Loucy (cell line): ENCODE data around the gene PEMT.

ENCODE experiments used
- H2AFZ ChIP-seq: fragments of 200-600 bp; sonication (generic); 2 replicates; pipeline ENCODE4 v1.6.0; 2016; ENCODE audit warnings: antibody characterized with exemption, mild to moderate bottlenecking, low read length, moderate library complexity
- H3F3A ChIP-seq: fragments of 200-600 bp; 2 replicates; pipeline ENCODE4 v1.6.0; 2016; ENCODE audit warnings: antibody characterized with exemption, low read depth, mild to moderate bottlenecking
- H3K27me3 ChIP-seq: fragments of 200-600 bp; sonication (generic); 2 replicates; pipeline ENCODE4 v1.6.1; 2014; ENCODE audit warnings: low read length, mild to moderate bottlenecking; ENCODE audit not compliant: insufficient read depth, poor library complexity, severe bottlenecking
- H3K36me3 ChIP-seq: fragments of 200-600 bp; sonication (generic); 2 replicates; pipeline ENCODE4 v1.6.1; 2016; ENCODE audit warnings: low read length; ENCODE audit not compliant: insufficient read depth
- H3K4me1 ChIP-seq: fragments of 200-600 bp; sonication (generic); 2 replicates; pipeline ENCODE4 v1.5.1; 2014; ENCODE audit warnings: low read length, mild to moderate bottlenecking; ENCODE audit not compliant: insufficient read depth, poor library complexity, severe bottlenecking
- H3K4me2 ChIP-seq: fragments of 200-600 bp; sonication (generic); 2 replicates; pipeline ENCODE4 v1.6.0; 2014; ENCODE audit warnings: antibody characterized with exemption, low read length, low read depth, mild to moderate bottlenecking; ENCODE audit not compliant: poor library complexity, severe bottlenecking
- H3K4me3 ChIP-seq: fragments of 200-600 bp; sonication (generic); 2 replicates; pipeline ENCODE4 v1.5.1; 2014; ENCODE audit warnings: low read length, mild to moderate bottlenecking, mixed read lengths; ENCODE audit not compliant: poor library complexity, severe bottlenecking
- H3K79me2 ChIP-seq: fragments of 200-600 bp; sonication (generic); 2 replicates; pipeline ENCODE4 v1.6.1; 2014; ENCODE audit warnings: low read length; ENCODE audit not compliant: insufficient read depth
- H3K9ac ChIP-seq: fragments of 200-600 bp; sonication (generic); 2 replicates; pipeline ENCODE4 v1.6.0; 2014; ENCODE audit warnings: mild to moderate bottlenecking, low read depth, low read length, moderate library complexity; ENCODE audit not compliant: poor library complexity, severe bottlenecking
- H3K9me2 ChIP-seq: fragments of 200-600 bp; sonication (generic); replicated peaks from 2 replicates; pipeline ENCODE4 v1.6.1; 2016; ENCODE audit warnings: low read depth, low read length, mixed read lengths
- H3K9me3 ChIP-seq: fragments of 200-600 bp; sonication (generic); 2 replicates; pipeline ENCODE4 v1.6.1; 2014; ENCODE audit warnings: mild to moderate bottlenecking, antibody characterized with exemption, low read length, low read depth; ENCODE audit not compliant: insufficient read depth
- H4K20me1 ChIP-seq: fragments of 200-600 bp; sonication (generic); 2 replicates; pipeline ENCODE4 v1.6.0; 2014; ENCODE audit warnings: antibody characterized with exemption, low read length, mild to moderate bottlenecking; ENCODE audit not compliant: insufficient read depth, poor library complexity, severe bottlenecking
- EZH2phosphoT487 ChIP-seq: fragments of 200-600 bp; IDR thresholded peaks from 2 replicates; pipeline ENCODE4 v1.6.1; 2018; ENCODE audit warnings: antibody characterized with exemption, mild to moderate bottlenecking, moderate library complexity, borderline replicate concordance
- TF ChIP-seq, protein P1 (sequence below): fragments of 200-600 bp; sonication (generic); conservative IDR thresholded peaks from 2 replicates; pipeline ENCODE4 v1.5.1; 2014; ENCODE audit warnings: mild to moderate bottlenecking, antibody characterized with exemption, low read length

Gene PEMT

DNA sequence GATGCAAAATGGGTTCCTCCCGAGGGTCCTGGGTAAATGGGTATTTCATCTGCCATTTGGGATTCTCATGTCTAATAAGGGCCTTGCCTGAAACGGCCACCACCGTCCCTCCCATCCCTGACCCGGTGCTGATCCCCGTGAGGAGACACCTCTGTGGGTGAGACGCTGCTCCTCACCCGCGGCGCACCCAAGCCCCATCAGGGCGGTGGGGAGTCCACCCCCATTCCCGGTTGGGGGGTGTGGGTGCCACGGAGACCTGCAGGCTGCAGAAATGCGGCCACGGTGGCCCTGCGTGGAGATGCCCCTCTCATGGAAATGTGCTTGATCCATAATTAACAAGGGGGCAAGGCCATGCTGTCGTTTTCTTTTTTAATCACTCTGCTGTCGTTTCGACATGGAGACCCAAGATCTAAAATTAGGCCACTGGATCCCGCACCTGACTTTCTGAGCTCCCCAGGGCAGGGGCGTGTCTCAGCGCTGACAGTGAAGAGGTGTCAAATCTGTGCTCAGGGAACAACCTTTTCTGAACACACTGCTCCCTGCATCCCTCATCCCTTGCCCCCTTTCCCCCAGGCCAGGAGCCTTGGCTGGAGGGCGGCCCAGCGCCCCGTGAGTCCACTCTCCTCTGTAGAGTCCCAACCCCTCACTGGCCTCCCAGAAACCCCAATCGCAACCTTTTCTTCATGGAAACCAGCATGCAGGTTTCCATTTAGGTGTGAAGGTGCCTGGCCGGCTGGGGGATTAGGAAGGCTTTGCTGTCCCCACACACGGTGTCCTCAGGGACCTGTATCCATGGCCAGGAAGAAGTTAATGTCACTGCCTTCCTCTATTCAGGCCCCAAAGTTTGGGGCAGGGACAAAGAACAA, 38.9 kb downstream of the PEMT start:
- Histone ChIP-seq H3K9me3 (no peaks in the 10 kb centered on the region), H3K9me2 (no peaks in the 10 kb centered on the region), H3K9ac (no peak overlapping the region), H3K4me1 (no peaks in the 10 kb centered on the region), H3K36me3 (no peaks in the 10 kb centered on the region), H4K20me1 (no peaks in the 10 kb centered on the region), H3F3A (no peaks in the 10 kb centered on the region), H3K79me2 (no peaks in the 10 kb centered on the region), H3K4me2 (no peak overlapping the region), H3K27me3 (no peaks in the 10 kb centered on the region), H2AFZ (no peak overlapping the region), H3K4me3 (no peak overlapping the region)
- TF ChIP-seq EZH2phosphoT487 = no peak
- TF ChIP-seq, protein P1, sequence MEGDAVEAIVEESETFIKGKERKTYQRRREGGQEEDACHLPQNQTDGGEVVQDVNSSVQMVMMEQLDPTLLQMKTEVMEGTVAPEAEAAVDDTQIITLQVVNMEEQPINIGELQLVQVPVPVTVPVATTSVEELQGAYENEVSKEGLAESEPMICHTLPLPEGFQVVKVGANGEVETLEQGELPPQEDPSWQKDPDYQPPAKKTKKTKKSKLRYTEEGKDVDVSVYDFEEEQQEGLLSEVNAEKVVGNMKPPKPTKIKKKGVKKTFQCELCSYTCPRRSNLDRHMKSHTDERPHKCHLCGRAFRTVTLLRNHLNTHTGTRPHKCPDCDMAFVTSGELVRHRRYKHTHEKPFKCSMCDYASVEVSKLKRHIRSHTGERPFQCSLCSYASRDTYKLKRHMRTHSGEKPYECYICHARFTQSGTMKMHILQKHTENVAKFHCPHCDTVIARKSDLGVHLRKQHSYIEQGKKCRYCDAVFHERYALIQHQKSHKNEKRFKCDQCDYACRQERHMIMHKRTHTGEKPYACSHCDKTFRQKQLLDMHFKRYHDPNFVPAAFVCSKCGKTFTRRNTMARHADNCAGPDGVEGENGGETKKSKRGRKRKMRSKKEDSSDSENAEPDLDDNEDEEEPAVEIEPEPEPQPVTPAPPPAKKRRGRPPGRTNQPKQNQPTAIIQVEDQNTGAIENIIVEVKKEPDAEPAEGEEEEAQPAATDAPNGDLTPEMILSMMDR = no peak

DNA sequence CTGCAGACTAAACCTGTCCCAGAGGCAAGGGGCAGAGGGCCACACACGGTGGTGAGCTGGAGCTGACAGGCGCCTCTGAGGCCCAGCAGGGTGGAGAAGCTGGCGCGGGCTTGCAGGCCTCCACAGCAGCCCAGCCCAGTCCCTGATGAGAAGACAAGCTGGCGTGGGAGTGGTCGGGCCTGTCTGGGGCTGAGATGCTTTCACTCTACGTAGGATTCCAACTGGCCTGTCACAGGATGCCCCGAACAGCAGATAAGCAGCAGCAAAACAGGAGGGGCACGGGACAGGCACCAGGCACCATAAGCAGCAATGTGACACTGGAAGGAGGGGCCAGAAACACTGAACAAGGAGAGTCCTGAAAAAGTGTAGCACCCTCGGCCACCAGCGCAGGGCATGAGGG, 40.1 kb downstream of the PEMT start:
- TF ChIP-seq, protein P1 = no peak
- TF ChIP-seq EZH2phosphoT487 = no peak
- Histone ChIP-seq H3K9ac (no peak overlapping the region), H2AFZ (no peak overlapping the region), H3K9me2 (no peaks in the 10 kb centered on the region), H3K9me3 (no peaks in the 10 kb centered on the region), H3F3A (no peaks in the 10 kb centered on the region), H3K27me3 (no peaks in the 10 kb centered on the region), H4K20me1 (no peaks in the 10 kb centered on the region), H3K36me3 (no peaks in the 10 kb centered on the region), H3K4me1 (no peaks in the 10 kb centered on the region), H3K4me2 (no peak overlapping the region), H3K79me2 (no peaks in the 10 kb centered on the region), H3K4me3 (no peak overlapping the region)

DNA sequence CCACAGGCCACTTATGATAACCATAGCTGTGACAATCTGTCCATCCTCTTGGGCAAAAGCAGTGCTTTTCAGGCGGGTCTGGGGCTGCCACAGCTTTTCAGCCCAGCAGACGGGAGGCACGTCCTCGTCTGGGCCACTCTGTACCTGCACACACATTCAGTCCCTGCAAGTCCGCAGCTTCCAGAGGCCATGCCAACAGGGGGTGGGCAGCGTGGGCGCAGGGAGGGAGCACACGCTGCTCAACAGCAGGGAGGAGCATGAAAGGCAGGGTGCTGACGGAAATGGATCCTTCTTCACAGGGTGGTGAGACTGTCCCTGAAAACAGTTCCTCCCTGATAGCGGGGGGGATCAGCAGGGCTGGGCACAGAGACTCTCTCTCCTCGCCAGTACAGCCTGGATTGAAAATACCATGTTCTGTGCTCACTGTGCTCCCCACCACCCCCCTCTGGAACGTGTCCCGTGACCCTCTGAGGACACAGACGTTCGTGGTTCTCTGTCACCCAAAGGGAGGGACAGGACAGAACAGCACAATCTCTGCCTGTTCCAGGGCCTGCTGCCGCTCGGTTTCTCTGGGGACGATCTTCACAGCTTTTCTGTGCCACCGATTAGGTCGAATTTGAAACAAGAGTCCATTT, 41.7 kb downstream of the PEMT start:
- H3K4me3 ChIP-seq = no peak overlapping the region
- no peak overlapping the region for H3K9ac ChIP-seq
- H2AFZ ChIP-seq = no peak overlapping the region
- H3K4me1 ChIP-seq = no peaks in the 10 kb centered on the region
- H3K36me3 ChIP-seq = no peaks in the 10 kb centered on the region
- TF ChIP-seq EZH2phosphoT487 = no peak
- TF ChIP-seq, protein P1 = no peak
- H3K9me2 ChIP-seq = no peaks in the 10 kb centered on the region
- H4K20me1 ChIP-seq = no peaks in the 10 kb centered on the region
- H3F3A ChIP-seq = no peaks in the 10 kb centered on the region
- no peaks in the 10 kb centered on the region for H3K79me2 ChIP-seq
- H3K4me2 ChIP-seq = no peak overlapping the region
- no peaks in the 10 kb centered on the region for H3K9me3 ChIP-seq
- no peaks in the 10 kb centered on the region for H3K27me3 ChIP-seq
